Measurements from ENCODE around the gene TOP2B. TPM values are rescaled to one million over a fixed set of nuclear protein-coding genes. Genes with fewer than 3 reads are reported as not detected.

Gene TOP2B
- total RNA-seq, 1 experiment from 2014 or later = 45.4 TPM

DNA sequence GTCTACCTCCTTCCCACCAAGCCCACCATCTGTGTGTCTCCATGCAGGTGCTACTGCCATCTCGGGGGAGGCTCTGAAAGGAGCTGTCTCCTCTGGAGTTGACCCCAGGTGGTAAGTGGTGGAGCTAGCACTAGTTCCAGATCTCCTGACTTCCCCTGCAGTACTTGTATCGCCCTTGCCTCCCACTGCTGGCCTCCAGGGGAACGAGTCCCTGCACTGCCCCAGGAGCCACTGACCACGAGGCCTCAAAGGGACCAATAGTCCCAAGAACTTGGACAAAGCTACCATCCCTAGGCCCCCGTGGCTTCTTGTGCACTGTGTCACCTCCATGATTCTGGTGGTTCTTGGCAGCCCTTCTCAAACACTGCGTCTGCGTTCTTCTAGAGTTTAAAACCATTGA, 98.9 kb downstream of the TOP2B start:
- Histone ChIP-seq H3K27me3 (no peaks in the 10 kb centered on the region), H3K36me3 (no peaks in the 10 kb centered on the region), H3K4me3 (no peak overlapping the region), H3K9me3 (no peaks in the 10 kb centered on the region)
- DNase-seq = no peak

DNA sequence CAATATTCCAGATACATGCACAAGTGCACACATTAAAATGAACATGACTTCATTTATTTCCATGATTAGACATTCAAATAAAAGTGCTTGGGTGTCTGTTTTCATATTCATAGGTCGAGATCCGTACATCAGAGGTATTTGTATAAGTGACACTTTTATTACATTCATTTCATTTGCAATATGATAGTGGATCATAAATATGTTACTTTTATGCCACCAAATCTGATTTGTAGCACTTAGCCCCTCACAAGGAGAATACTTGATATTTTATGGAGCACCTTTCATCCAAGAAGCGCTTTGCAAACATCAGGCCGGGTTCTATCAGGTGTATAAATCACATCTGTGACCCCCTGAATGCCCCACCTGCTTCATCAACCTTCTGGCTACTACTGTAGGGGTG, 100.6 kb downstream of the TOP2B start:
- H3K36me3 ChIP-seq = no peaks in the 10 kb centered on the region
- H3K9me3 ChIP-seq = no peaks in the 10 kb centered on the region
- DNase-seq = no peak
- H3K4me3 ChIP-seq = no peak overlapping the region
- no peaks in the 10 kb centered on the region for H3K27me3 ChIP-seq

DNA sequence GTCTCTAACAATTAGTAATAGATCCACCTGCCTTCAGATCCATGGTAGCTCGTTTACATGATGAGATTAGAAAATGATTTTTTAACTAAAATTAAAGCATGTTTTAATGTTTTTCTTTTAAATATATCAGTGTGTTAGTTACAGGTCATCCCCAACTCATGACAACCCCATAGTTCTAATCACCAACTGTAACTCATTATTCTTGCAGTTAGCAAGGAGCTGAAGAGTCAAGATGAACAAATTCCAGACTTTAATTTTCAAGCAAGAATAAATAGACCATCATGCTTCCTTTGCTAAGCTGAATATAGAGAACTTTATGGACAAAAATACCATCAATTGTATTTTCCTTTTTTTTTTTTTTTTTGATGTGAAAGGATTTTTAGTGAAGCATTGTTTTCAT, 101.1 kb downstream of the TOP2B start:
- H3K9me3 ChIP-seq = no peaks in the 10 kb centered on the region

DNA sequence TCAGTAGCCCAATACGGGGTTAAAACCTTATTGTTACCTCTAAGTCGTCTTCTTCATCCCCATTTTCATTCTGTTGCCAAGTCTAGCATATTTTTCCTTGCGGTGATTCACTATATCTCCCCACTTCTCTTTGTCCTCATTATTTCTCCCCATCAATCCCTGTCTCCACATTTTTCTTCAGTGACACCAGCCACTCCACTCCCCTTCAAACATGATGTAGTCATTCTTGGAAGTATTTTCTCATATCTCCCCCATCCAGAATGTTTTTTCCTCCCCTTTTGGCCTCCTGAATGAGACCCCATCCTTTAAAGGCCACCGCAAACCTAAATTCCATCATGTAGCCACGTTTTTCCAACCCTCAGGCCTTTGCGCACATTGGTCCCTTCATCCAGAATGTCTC, 105.9 kb downstream of the TOP2B start:
- no peaks in the 10 kb centered on the region for H3K9me3 ChIP-seq

More for the DNA sequence above, 101.1 kb downstream of the TOP2B start:
- DNase-seq = no peak
- Histone ChIP-seq H3K4me3 (no peak overlapping the region), H3K36me3 (no peaks in the 10 kb centered on the region), H3K27me3 (no peaks in the 10 kb centered on the region)

DNA sequence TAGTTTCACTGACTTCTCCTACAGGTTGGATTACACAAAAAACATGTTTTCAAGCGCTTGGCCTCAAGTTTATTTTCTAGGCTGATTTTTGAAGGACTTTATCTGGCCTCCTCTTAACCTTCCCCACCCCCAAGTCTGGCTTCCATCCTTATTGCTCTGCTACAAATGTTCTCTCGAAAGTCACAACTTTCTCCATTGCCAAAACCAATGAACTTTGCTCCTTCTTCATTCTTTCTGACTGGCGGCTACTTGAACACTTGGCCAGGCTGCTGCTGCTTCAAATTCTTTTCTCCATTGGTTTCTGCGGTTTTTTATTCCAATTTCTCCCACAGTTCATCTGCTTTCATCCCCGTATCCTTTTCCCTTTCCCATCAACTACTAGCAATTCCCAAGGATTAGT, 106.6 kb downstream of the TOP2B start:
- Histone ChIP-seq H3K27me3 (no peaks in the 10 kb centered on the region), H3K4me3 (no peak overlapping the region), H3K9me3 (no peaks in the 10 kb centered on the region), H3K36me3 (no peaks in the 10 kb centered on the region)
- DNase-seq = no peak

More for the DNA sequence above, 105.9 kb downstream of the TOP2B start:
- Histone ChIP-seq H3K27me3 (no peaks in the 10 kb centered on the region), H3K36me3 (no peaks in the 10 kb centered on the region), H3K4me3 (no peak overlapping the region)
- DNase-seq = no peak

DNA sequence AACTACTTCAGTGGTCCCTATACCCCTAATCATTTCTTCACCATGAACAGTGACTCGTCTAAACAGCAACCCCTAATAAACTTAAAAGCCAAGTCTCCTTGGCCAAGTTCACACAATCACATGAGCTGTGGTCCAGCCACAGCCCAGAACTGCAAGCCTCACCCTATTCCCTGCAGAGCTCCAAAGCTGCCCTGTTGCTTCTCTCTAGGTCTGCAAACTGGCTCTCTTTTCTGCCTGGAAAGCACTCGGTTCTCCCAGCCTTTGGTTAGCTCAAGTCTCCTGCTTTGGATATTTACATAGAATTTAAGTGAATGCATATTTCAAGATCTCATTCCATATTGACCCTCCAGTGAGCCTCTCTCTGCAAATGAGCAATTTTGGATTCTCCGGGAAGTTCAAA, 107.0 kb downstream of the TOP2B start:
- Histone ChIP-seq H3K27me3 (no peaks in the 10 kb centered on the region), H3K9me3 (no peaks in the 10 kb centered on the region), H3K36me3 (no peaks in the 10 kb centered on the region), H3K4me3 (no peak overlapping the region)
- no peak for DNase-seq

DNA sequence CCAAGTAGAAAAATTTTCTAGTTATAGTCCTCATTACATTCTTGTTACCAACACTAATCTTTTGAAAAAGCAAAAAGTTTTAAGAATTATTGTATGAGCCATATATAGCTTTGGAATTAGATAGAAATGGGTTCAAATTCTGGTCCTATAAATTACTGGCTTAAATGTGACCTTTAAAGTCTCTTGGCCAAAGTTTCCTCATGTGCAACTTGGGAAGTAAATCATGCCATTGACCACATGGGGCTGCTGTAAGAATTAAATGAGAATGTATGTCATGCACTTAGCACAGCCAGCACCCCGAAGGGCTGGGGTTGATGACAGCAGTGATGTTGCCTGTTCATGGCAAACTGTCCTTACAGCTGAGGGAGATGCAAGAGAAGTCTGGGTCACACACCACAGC, 108.3 kb downstream of the TOP2B start:
- H3K36me3 ChIP-seq = no peaks in the 10 kb centered on the region
- DNase-seq = no peak

DNA sequence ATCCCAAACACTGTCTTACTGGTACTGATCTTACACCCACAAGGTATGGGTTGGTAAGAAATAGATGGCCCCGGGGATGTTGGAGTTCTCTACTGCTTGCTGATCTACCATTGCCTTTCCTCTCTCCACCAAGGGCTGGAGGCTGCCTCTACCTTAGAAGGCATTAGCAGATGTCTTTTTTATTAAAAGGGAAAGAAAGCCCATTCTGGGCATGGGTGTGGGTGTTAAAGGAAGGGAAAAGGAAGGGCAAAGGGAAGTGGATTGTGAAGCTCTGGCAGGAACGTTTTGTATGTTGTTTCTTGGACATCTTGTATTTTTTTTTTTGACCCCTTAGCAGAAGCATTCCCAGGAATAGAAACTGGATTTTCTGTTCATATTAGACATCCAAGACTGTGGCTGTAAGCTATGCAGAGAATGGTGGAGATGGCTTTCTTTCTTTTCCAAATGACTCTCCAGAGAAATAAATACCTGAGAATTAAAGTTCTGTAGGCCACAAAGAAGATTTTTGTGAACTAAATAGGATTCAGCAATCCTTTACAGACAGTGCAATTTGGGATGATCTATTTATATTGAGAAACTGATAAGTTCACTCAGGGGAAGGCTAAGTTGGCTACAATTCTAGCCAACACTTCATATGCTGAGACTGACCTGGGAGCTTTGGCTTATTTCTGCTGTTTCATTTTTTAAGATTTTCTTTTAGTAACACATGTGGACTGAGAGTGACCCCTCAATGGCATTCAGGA, 108.8 kb downstream of the TOP2B start:
- Histone ChIP-seq H3K27me3 (no peaks in the 10 kb centered on the region), H3K9me3 (no peaks in the 10 kb centered on the region), H3K36me3 (no peaks in the 10 kb centered on the region), H3K4me3 (no peak overlapping the region)
- no peak for DNase-seq

More for the DNA sequence above, 108.3 kb downstream of the TOP2B start:
- no peak overlapping the region for H3K4me3 ChIP-seq
- no peaks in the 10 kb centered on the region for H3K27me3 ChIP-seq
- H3K9me3 ChIP-seq = no peaks in the 10 kb centered on the region

DNA sequence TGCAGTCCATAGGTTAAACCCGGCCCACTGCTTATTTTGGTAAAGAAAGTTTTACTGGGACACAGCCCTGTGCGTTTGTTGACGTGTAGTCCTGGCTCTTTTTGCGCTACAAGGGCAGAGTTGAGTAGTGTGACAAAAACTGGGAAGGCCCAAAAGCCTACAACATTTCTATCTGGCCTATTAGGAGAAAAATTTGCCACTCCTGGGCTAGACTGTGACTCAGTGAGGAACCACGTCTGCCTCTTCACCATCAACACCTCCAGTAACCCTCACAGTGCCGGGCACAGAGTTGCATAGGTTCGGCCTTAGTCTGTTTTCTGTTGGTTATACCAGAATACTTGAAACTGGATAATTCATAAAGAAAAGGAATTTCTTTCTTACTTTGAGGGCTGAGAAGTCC, 110.3 kb downstream of the TOP2B start:
- H3K9me3 ChIP-seq = no peaks in the 10 kb centered on the region
- no peak overlapping the region for H3K4me3 ChIP-seq
- DNase-seq = no peak
- H3K36me3 ChIP-seq = no peaks in the 10 kb centered on the region
- H3K27me3 ChIP-seq = no peaks in the 10 kb centered on the region

DNA sequence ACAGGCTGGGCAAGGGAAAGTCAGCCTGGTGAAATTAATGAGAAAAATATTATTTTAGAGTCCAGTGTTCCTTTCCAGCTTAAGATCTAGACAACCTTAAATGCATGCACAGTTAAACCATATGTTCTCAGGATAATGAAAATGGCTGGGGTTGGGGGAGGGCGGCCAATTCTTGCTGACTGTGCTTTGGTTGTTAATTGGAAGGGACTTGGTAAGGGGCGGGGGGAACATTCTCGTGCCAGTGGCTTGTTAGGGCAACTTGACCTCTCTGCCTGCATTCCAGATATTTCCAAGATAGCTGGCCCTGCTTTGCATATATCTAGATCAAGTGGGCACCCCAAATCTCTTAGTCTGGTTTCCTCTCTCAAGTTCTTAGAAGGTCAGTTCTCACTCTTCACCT, 112.5 kb downstream of the TOP2B start:
- no peaks in the 10 kb centered on the region for H3K9me3 ChIP-seq
- no peaks in the 10 kb centered on the region for H3K36me3 ChIP-seq
- H3K27me3 ChIP-seq = no peaks in the 10 kb centered on the region
- H3K4me3 ChIP-seq = no peak overlapping the region
- no peak for DNase-seq

DNA sequence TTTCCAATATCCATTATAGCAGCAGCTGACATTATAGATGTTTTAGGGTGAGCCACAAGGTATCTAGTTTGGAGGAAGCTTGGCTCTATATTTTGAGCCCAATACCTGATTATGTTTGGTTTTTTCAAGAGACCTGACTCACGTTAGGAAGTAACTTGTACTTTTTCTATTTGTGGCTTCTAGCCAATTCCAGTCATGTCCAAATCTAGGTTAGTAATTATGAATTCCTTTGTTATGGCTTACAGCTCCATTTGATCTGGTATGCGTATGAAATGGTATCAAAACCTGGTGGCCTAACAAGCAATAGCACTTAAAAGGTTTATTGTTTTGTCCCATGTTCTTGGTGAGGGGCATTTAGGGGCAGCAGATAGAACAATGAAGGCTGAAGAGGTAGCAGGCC, 115.9 kb downstream of the TOP2B start:
- no peak for DNase-seq
- Histone ChIP-seq H3K4me3 (no peak overlapping the region), H3K36me3 (no peaks in the 10 kb centered on the region), H3K27me3 (no peaks in the 10 kb centered on the region), H3K9me3 (no peaks in the 10 kb centered on the region)

DNA sequence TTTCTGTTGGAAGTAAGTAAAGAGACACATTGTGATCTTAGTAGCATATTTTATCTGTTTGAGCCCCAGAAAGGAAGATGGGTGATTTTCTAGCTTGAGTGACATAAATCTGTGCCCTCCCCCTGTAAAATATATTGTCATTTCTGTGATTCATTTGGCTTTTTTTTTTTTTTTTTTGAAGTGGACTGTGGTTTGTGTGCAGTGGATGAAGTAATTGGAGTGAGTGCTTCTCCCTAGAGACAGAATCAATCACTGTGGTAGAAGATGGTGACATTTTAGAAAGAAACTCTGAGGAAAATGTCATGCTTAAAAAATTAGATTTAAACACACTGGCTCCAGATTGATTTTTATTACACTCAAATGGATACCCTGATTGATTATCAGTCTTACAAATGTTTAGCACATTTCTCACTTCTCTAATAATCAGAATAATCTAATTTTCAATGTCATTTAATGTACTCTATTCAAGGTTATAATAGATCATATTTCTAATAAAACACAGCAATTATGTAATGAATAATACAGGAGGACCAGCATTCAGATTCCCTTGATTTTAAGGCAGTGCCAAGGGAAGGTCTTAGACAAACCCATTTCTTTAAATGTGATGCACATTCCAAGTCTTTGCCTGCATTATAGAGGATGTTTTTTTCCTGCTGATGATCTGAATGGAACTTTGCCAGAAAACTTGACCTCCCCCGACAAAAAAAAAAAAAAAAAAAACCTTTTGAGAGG, 116.6 kb downstream of the TOP2B start:
- no peaks in the 10 kb centered on the region for H3K27me3 ChIP-seq
- H3K9me3 ChIP-seq = no peaks in the 10 kb centered on the region
- H3K4me3 ChIP-seq = no peak overlapping the region
- H3K36me3 ChIP-seq = no peaks in the 10 kb centered on the region
- no peak for DNase-seq

Other genes with a start within 250 kb of the TOP2B start
- 1.5 and 2.4 TPM in 2 replicates for gene RARB, start 236.6 kb downstream of the TOP2B start, total RNA-seq (2014; rRNA removed; shearing (Covaris generic); ENCODE audit: low replicate concordance)
- 27.4 and 32.0 TPM in 2 replicates for gene NGLY1, start 118.5 kb upstream of the TOP2B start, total RNA-seq (2014; rRNA removed; shearing (Covaris generic); ENCODE audit: low replicate concordance)
- 20.2 and 23.2 TPM in 2 replicates for gene OXSM, start 125.2 kb upstream of the TOP2B start, total RNA-seq (2014; rRNA removed; shearing (Covaris generic); ENCODE audit: low replicate concordance)

All from MG63 (cell line).